Stimulated activated CD8-positive, alpha-beta memory T cell treated with anti-CD3 and anti-CD28 coated beads, Interleukin-4, amount 100 ng/mL, for 24 hours (primary cell): ENCODE data around the gene LRIG1.
"Not testable (repeated sequence)": the region's sequence is repeated elsewhere in the genome, so short reads cannot be mapped to it uniquely, and the experiment has no call there.

ENCODE experiments used
- DNase-seq: peaks from one replicate; pipeline ENCODE4 v3.0.0-alpha.2; 2020; ENCODE audit warnings: low read depth

Gene LRIG1

GRCh38 chr3:66441129-66441528 lies 59.7 kb downstream of the LRIG1 start:
- no peak for DNase-seq

- DNase-seq, result no peak
Measured at GRCh38 chr3:66439666-66440344, 61.0 kb downstream of the LRIG1 start.

- DNase-seq, result no peak
Measured at GRCh38 chr3:66438046-66438445, 62.8 kb downstream of the LRIG1 start.

GRCh38 chr3:66437341-66437929 lies 63.4 kb downstream of the LRIG1 start:
- DNase-seq, result no peak

GRCh38 chr3:66435989-66436388 lies 64.8 kb downstream of the LRIG1 start:
- DNase-seq, result no peak

- no peak for DNase-seq
Measured at GRCh38 chr3:66434726-66435125, 66.1 kb downstream of the LRIG1 start.

GRCh38 chr3:66433522-66433782 lies 67.4 kb downstream of the LRIG1 start:
- DNase-seq, result no peak

- DNase-seq, result no peak
Measured at GRCh38 chr3:66432767-66433521, 67.9 kb downstream of the LRIG1 start.

- DNase-seq, result no peak
Measured at GRCh38 chr3:66432041-66432766, 68.6 kb downstream of the LRIG1 start.

- DNase-seq, result no peak
Measured at GRCh38 chr3:66431494-66431893, 69.3 kb downstream of the LRIG1 start.

- DNase-seq, result no peak
Measured at GRCh38 chr3:66430876-66431275, 69.9 kb downstream of the LRIG1 start.

GRCh38 chr3:66428733-66429132 lies 72.1 kb downstream of the LRIG1 start:
- no peak for DNase-seq

GRCh38 chr3:66427951-66428474 lies 72.8 kb downstream of the LRIG1 start:
- no peak for DNase-seq

- no peak for DNase-seq
Measured at GRCh38 chr3:66427352-66427751, 73.5 kb downstream of the LRIG1 start.

- no peak for DNase-seq
Measured at GRCh38 chr3:66426135-66426534, 74.7 kb downstream of the LRIG1 start.

- no peak for DNase-seq
Measured at GRCh38 chr3:66425576-66426114, 75.2 kb downstream of the LRIG1 start.

GRCh38 chr3:66425032-66425431 lies 75.8 kb downstream of the LRIG1 start:
- no peak for DNase-seq

- no peak for DNase-seq
Measured at GRCh38 chr3:66423791-66424190, 77.0 kb downstream of the LRIG1 start.

- DNase-seq, result not testable (repeated sequence)
Measured at GRCh38 chr3:66421893-66422292, 78.9 kb downstream of the LRIG1 start.

GRCh38 chr3:66421144-66421543 lies 79.7 kb downstream of the LRIG1 start:
- not testable (repeated sequence) for DNase-seq

- DNase-seq, result no peak
Measured at GRCh38 chr3:66419036-66419435, 81.8 kb downstream of the LRIG1 start.

- DNase-seq, result no peak
Measured at GRCh38 chr3:66418475-66418931, 82.3 kb downstream of the LRIG1 start.
